Kidney (tissue), 14 donors: ENCODE data around the gene EPHA6. TPM values are rescaled to one million over a fixed set of nuclear protein-coding genes. Genes with fewer than 3 reads are reported as not detected.
A peak's percentile ranks its signal among the peaks of the same experiment; 100 is the strongest.

Source experiments
- DNase-seq, 5 donors: peaks; one replicate each; pipeline ENCODE4 v3.0.0-alpha.2; 2013 to 2020
- FAIRE-seq: peaks from 2 replicates; lab custom pipeline; 2012; peaks lifted over from hg19 to GRCh38; lab: Jason Lieb, UNC
- H3K27ac ChIP-seq, 2 donors: one replicate each; pipeline ENCODE4 v1.7.0; 2013; ENCODE audit warnings: low read depth in 2 of 2, low read length in 2 of 2, inconsistent platforms in 1 of 2
- H3K27me3 ChIP-seq: one replicate; pipeline ENCODE4 v1.7.1; 2013; ENCODE audit warnings: low read length, inconsistent platforms; ENCODE audit not compliant: control insufficient read depth, insufficient read depth
- H3K36me3 ChIP-seq, 3 donors: one replicate each; pipeline versions ENCODE4 v1.7.0 to v1.7.1; 2013; ENCODE audit warnings: low read length in 3 of 3, control low read depth in 1 of 3, inconsistent platforms in 1 of 3; ENCODE audit not compliant: insufficient read depth in 3 of 3, control insufficient read depth in 2 of 3
- H3K4me1 ChIP-seq, 3 donors: one replicate each; pipeline versions ENCODE4 v1.7.0 to v1.7.1; 2013; ENCODE audit warnings: low read length in 3 of 3, inconsistent platforms in 1 of 3, low read depth in 1 of 3; ENCODE audit not compliant: control insufficient read depth in 2 of 3, insufficient read depth in 2 of 3
- H3K4me3 ChIP-seq, 3 donors: one replicate each; pipeline versions ENCODE4 v1.7.0 to v1.8.1; 2013; ENCODE audit warnings: low read length in 3 of 3, control low read depth in 1 of 3, inconsistent platforms in 1 of 3
- H3K9ac ChIP-seq, 3 donors: one replicate each; pipeline versions ENCODE4 v1.7.0 to v1.7.1; 2013; ENCODE audit warnings: low read length in 3 of 3, control low read depth in 1 of 3, inconsistent platforms in 1 of 3
- H3K9me3 ChIP-seq, 3 donors: one replicate each; pipeline versions ENCODE4 v1.7.0 to v1.7.1; 2013; ENCODE audit warnings: low read length in 3 of 3, control low read depth in 1 of 3, inconsistent platforms in 1 of 3; ENCODE audit not compliant: control insufficient read depth in 2 of 3, insufficient read depth in 1 of 3
- CTCF ChIP-seq: IDR thresholded peaks from 3 replicates; pipeline ENCODE4 v1.5.1; 2012; ENCODE audit warnings: mild to moderate bottlenecking, moderate library complexity, borderline replicate concordance; ENCODE audit not compliant: insufficient read depth; ENCODE audit errors: extremely low read depth
- intact Hi-C: fragments of 100-400 bp; cut with DNase I; formaldehyde crosslinking; loops from one replicate; pipeline ENCODE4 v1.11.1; 2022
- polyA plus RNA-seq: library from polyadenylated mRNA; stranded (reverse); fragments of 350-450 nt; fragmentation: Illumina TruSeq; extraction: RNeasy Lipid Tissue Mini Kit (QIAGEN cat#74804); gene quantifications from one replicate; pipeline ENCODE4 v1.2.3, GENCODE V29; 2014; ENCODE audit warnings: low read depth, low replicate concordance; ENCODE audit not compliant: insufficient read depth
- total RNA-seq: library from RNA; stranded (reverse); fragmentation: NEBNext Ultra II Directional; extraction: Animal tissue kit (Norgen Biotek cat#: 25700); gene quantifications from one replicate; pipeline ENCODE4 v1.2.1, GENCODE V29; 2021
- donor health status: control.
- donor health status: control.
- donor health status: control.
- donor health status: control.
- donor health status: control.
- donor health status: DM: yes; HTN: yes; CAD: no.
- donor health status: Normal renal cell carcinoma (clear cell type).

EPHA6 gene
- total and polyA plus RNA-seq, 2 donors from 2014 or later, result 0.66 TPM; not detected in 1

DNA sequence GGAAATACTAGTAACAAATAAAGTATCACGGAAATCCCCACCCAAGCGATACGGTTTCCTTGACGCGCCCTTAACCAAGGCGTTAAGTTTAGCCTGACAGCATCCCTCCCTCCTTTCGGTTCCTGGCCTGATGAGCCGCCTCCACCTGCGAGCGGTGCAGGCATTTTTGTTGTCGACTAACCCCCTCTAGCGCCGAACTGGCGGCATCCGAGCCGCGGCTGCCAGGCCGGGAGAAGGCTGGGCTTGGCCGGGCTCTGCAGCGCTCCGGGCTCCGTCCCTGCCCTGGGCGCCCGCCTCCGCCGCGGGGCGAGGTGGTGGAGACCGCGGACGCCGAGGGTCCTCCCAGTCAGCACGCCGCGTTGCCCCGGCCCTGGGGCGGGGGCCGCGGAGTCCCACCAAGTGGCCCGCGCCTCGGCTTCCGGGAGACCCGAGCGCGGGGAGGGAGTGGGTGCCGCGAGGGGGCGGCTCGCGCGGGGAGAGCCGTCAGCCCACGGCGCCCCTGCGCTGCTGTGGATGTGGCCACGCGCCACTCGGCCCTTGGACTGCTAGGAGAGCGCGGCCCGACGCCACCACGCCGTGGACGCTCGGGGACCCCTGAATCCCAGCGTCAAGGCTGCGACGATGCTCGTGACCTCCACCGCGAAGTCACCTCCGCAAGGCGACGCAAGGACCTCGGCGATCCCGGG lies 1.1 kb upstream of the EPHA6 start:
- intact Hi-C loops, result no loop called here
- H3K4me3 ChIP-seq, result peak overlapping the region; percentile 28 to 64 (median 40)
- no peak overlapping the region for H3K27ac ChIP-seq
- DNase-seq (peak; percentile 83 to 91 (median 88)), FAIRE-seq (no peak)
- H3K36me3 ChIP-seq, result no peaks in the 10 kb centered on the region
- H3K4me1 ChIP-seq, result peaks cover 0 to 7% (median 5%) of the 10 kb centered on the region in 3 donors
- H3K9me3 ChIP-seq, result no peaks in the 10 kb centered on the region
- peak overlapping the region in 1 of 3 donors; percentile 3 for H3K9ac ChIP-seq
- TF ChIP-seq CTCF, result peak; percentile 63
- peaks cover 6% of the 10 kb centered on the region for H3K27me3 ChIP-seq

DNA sequence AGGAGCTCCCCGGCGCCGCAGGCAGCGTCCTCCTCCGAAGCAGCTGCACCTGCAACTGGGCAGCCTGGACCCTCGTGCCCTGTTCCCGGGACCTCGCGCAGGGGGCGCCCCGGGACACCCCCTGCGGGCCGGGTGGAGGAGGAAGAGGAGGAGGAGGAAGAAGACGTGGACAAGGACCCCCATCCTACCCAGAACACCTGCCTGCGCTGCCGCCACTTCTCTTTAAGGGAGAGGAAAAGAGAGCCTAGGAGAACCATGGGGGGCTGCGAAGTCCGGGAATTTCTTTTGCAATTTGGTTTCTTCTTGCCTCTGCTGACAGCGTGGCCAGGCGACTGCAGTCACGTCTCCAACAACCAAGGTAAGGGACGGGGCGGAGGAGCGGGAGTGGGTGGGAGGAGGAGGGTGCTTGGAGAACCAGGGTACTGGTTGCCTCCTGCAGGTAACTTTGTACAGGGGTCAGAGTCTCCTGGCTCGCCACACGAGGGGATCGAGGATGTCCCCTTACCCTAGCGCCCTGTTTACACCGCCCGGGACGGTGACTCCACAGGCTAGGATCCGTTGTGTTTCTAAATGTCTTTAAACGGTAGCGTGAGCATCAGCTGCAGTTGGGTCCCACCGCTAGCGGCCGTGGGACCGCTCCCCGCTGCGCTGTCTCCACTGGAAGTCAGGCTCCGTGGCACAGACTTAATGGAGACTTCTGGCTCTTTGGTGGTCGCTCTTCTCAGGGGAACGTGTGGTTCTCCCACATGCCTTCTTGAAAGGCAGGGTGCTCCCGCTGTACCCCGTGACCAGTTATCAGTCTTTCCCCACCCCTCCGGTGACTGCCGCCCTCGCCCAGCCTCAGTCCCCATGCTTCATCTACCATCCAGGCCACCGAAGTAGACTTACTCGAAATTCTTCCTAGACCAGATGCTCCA lies 515 bp downstream of the EPHA6 start:
- no peaks in the 10 kb centered on the region for H3K9me3 ChIP-seq
- peaks cover 6% of the 10 kb centered on the region for H3K27me3 ChIP-seq
- no peak overlapping the region for H3K27ac ChIP-seq
- no peak for FAIRE-seq
- intact Hi-C loops, result no loop called here
- no peaks in the 10 kb centered on the region for H3K36me3 ChIP-seq
- H3K4me3 ChIP-seq, result peak overlapping the region in 1 of 3 donors; percentile 64
- peaks cover 0 to 7% (median 5%) of the 10 kb centered on the region in 3 donors for H3K4me1 ChIP-seq
- H3K9ac ChIP-seq, result no peak overlapping the region
- peak in 4 of 5 donors; percentile 30 to 52 (median 35) for DNase-seq
- no peak for TF ChIP-seq CTCF

- H3K4me3 ChIP-seq, result no peak overlapping the region
- intact Hi-C loops, result no loop called here
- no peaks in the 10 kb centered on the region for H3K36me3 ChIP-seq
- no peak overlapping the region for H3K9ac ChIP-seq
- H3K9me3 ChIP-seq, result no peaks in the 10 kb centered on the region
- no peaks in the 10 kb centered on the region for H3K27me3 ChIP-seq
- no peaks in the 10 kb centered on the region for H3K4me1 ChIP-seq
- DNase-seq, result peak in 1 of 5 donors; percentile 6
- no peak overlapping the region for H3K27ac ChIP-seq
- TF ChIP-seq CTCF, result no peak
- no peak for FAIRE-seq
Observed at GRCh38 chr3:96831175-96831574, 16.8 kb downstream of the EPHA6 start.
